ENCODE data around the gene FAM204A. TPM values are rescaled to one million over a fixed set of nuclear protein-coding genes. Genes with fewer than 3 reads are reported as not detected.

FAM204A gene
- total RNA-seq, 3 donors from 2014 or later (not counting 1 experiment from before 2014, with no cell fraction given): 69.2 to 73.2 (median 72.7) TPM

DNA sequence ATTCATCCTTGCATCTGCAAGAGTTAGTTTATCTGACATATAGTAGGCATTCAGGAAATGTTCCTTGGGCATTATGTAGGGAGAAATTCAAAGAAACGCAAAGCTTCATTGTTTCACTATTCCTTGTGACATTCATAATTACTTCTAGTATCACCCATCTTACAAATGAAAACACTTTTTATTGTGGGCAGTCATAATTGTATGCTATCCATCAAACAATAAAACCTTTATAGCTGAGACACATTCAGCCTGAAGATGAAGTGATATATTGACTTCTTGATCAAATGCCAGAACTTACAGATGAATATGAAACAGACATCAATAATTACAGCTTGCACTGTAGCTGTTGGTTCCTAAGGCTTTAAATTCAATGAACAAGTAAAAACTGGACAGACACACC lies 36.4 kb downstream of the FAM204A start:
- H3K4me1 Mint-ChIP-seq: no peaks in the 10 kb centered on the region
- Histone ChIP-seq H3K4me1 (ENCODE audit: control insufficient read depth, insufficient read depth, low read length) (no peaks in the 10 kb centered on the region), H3K4me3 (ENCODE audit: low read length) (no peak overlapping the region), H3K27ac (ENCODE audit: low read length) (no peak overlapping the region), H3K27me3 (ENCODE audit: control insufficient read depth, insufficient read depth, low read length) (no peaks in the 10 kb centered on the region), H3K36me3 (ENCODE audit: control insufficient read depth, insufficient read depth, low read length) (peaks cover 40% of the 10 kb centered on the region), H3K9me3 (ENCODE audit: control insufficient read depth, insufficient read depth, low read length) (no peaks in the 10 kb centered on the region)
- peaks cover 22% of the 10 kb centered on the region for H3K36me3 Mint-ChIP-seq
- no peak overlapping the region for H3K27ac Mint-ChIP-seq
- no peaks in the 10 kb centered on the region for H3K27me3 Mint-ChIP-seq (ENCODE audit: low read depth in 2 of 2)
- H3K9me3 Mint-ChIP-seq: no peaks in the 10 kb centered on the region
- H3K4me3 Mint-ChIP-seq: no peak overlapping the region
- DNase-seq: no peak
- intact Hi-C loops (cut with micrococcal nuclease): no loop called here
- TF ChIP-seq, protein P1, sequence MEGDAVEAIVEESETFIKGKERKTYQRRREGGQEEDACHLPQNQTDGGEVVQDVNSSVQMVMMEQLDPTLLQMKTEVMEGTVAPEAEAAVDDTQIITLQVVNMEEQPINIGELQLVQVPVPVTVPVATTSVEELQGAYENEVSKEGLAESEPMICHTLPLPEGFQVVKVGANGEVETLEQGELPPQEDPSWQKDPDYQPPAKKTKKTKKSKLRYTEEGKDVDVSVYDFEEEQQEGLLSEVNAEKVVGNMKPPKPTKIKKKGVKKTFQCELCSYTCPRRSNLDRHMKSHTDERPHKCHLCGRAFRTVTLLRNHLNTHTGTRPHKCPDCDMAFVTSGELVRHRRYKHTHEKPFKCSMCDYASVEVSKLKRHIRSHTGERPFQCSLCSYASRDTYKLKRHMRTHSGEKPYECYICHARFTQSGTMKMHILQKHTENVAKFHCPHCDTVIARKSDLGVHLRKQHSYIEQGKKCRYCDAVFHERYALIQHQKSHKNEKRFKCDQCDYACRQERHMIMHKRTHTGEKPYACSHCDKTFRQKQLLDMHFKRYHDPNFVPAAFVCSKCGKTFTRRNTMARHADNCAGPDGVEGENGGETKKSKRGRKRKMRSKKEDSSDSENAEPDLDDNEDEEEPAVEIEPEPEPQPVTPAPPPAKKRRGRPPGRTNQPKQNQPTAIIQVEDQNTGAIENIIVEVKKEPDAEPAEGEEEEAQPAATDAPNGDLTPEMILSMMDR (IDR thresholded peaks at IDR 0.05): no peak
- no peak for ATAC-seq
- WGBS (ENCODE audit: insufficient coverage): no CpG with 5 or more reads among the region's 1 CpG

DNA sequence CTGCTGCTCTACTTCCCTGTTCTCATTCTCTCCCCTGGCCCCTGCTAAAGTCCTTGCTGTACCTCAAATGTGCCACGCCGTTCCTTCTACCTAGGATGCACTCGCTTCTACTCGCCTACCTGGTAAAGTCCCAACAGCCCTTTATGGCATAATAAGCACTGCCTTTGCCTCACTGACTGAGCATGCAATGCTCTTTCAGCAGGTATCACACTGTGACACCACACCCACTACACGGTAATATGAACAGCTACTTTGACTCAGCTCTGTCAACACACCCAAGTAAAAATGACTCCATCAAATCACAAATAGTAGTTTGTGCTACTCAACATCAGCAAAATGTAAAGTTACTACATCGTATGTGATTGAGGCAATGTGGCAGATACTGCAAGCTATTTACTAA lies 37.6 kb downstream of the FAM204A start:
- 96% methylated on average over 5 of the region's 6 CpGs for WGBS (ENCODE audit: insufficient coverage)
- ATAC-seq: no peak

DNA sequence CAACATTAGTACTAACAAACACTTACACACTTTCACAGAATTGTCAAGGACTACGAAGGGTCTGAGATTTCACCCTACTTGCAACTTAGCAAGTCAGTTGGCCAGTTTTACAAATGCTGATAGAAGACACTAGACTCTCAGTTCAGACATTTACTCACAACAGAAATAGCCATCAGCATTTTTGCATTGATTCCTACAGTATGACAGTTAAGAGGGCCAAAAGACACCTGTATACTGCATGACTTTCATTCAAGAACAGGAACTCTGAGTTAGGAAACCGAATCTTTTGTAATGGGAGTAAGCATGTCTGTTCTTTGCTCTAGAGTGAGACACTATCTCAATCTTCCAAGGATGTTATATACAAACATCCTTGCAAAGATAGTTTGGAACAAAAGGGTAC lies 40.9 kb downstream of the FAM204A start:
- Histone ChIP-seq H3K4me3 (ENCODE audit: low read length) (no peak overlapping the region), H3K27me3 (ENCODE audit: control insufficient read depth, insufficient read depth, low read length) (no peaks in the 10 kb centered on the region), H3K4me1 (ENCODE audit: control insufficient read depth, insufficient read depth, low read length) (no peaks in the 10 kb centered on the region), H3K9me3 (ENCODE audit: control insufficient read depth, insufficient read depth, low read length) (no peaks in the 10 kb centered on the region), H3K27ac (ENCODE audit: low read length) (no peak overlapping the region), H3K36me3 (ENCODE audit: control insufficient read depth, insufficient read depth, low read length) (peaks cover 10% of the 10 kb centered on the region)
- TF ChIP-seq, protein P1 (IDR thresholded peaks at IDR 0.05): no peak
- DNase-seq (no peak), ATAC-seq (no peak)
- intact Hi-C loops (cut with micrococcal nuclease): no loop called here
- H3K4me3 Mint-ChIP-seq: no peak overlapping the region
- no peaks in the 10 kb centered on the region for H3K4me1 Mint-ChIP-seq
- H3K27me3 Mint-ChIP-seq (ENCODE audit: low read depth in 2 of 2): peaks cover 0 to 5% of the 10 kb centered on the region in 2 donors
- no peaks in the 10 kb centered on the region for H3K9me3 Mint-ChIP-seq
- H3K36me3 Mint-ChIP-seq: peaks cover 7% of the 10 kb centered on the region
- H3K27ac Mint-ChIP-seq: no peak overlapping the region
- WGBS (ENCODE audit: insufficient coverage): 100% methylated on average over 1 of the region's 2 CpGs

More for the DNA sequence above, 37.6 kb downstream of the FAM204A start:
- Mint-ChIP-seq H3K4me1 (no peaks in the 10 kb centered on the region), H3K27me3 (ENCODE audit: low read depth in 2 of 2) (no peaks in the 10 kb centered on the region), H3K4me3 (no peak overlapping the region), H3K9me3 (no peaks in the 10 kb centered on the region), H3K27ac (no peak overlapping the region), H3K36me3 (peaks cover 22% of the 10 kb centered on the region)
- Histone ChIP-seq H3K36me3 (ENCODE audit: control insufficient read depth, insufficient read depth, low read length) (peaks cover 31% of the 10 kb centered on the region), H3K4me3 (ENCODE audit: low read length) (no peak overlapping the region), H3K9me3 (ENCODE audit: control insufficient read depth, insufficient read depth, low read length) (no peaks in the 10 kb centered on the region), H3K27ac (ENCODE audit: low read length) (no peak overlapping the region), H3K4me1 (ENCODE audit: control insufficient read depth, insufficient read depth, low read length) (no peaks in the 10 kb centered on the region), H3K27me3 (ENCODE audit: control insufficient read depth, insufficient read depth, low read length) (no peaks in the 10 kb centered on the region)
- no peak for DNase-seq
- TF ChIP-seq, protein P1 (IDR thresholded peaks at IDR 0.05): no peak
- intact Hi-C loops (cut with micrococcal nuclease): no loop called here

DNA sequence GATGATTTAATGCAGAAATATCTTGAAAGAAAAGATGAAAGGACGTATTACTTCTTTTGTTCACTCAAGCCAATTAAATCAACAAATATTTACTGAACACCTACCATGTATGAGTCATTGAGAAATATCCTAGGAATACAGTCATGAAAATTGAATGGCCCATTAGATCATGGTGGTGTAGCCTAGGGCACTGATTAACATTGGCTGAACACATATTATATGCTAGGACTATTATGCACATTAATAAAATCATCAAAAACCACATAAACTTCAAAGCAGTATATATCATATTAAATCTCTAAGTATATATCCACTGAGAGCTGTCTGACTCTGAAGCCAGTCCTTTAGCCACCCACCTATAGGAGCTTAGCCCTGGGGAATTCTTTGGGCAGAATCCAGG lies 41.8 kb downstream of the FAM204A start:
- Histone ChIP-seq H3K4me1 (ENCODE audit: control insufficient read depth, insufficient read depth, low read length) (no peaks in the 10 kb centered on the region), H3K4me3 (ENCODE audit: low read length) (no peak overlapping the region), H3K9me3 (ENCODE audit: control insufficient read depth, insufficient read depth, low read length) (no peaks in the 10 kb centered on the region), H3K27me3 (ENCODE audit: control insufficient read depth, insufficient read depth, low read length) (no peaks in the 10 kb centered on the region), H3K27ac (ENCODE audit: low read length) (no peak overlapping the region), H3K36me3 (ENCODE audit: control insufficient read depth, insufficient read depth, low read length) (peaks cover 3% of the 10 kb centered on the region)
- H3K4me1 Mint-ChIP-seq: no peaks in the 10 kb centered on the region
- no peak for ATAC-seq
- TF ChIP-seq, protein P1 (IDR thresholded peaks at IDR 0.05): no peak
- no CpG with 5 or more reads among the region's 1 CpG for WGBS (ENCODE audit: insufficient coverage)
- no peak for DNase-seq
- intact Hi-C loops (cut with micrococcal nuclease): no loop called here
- H3K9me3 Mint-ChIP-seq: no peaks in the 10 kb centered on the region
- peaks cover 0 to 5% of the 10 kb centered on the region in 2 donors for H3K27me3 Mint-ChIP-seq (ENCODE audit: low read depth in 2 of 2)
- no peak overlapping the region for H3K4me3 Mint-ChIP-seq
- H3K36me3 Mint-ChIP-seq: no peaks in the 10 kb centered on the region
- H3K27ac Mint-ChIP-seq: no peak overlapping the region
